Tibial artery (tissue), 4 donors: ENCODE data around the gene NFIX.

Experiments used
- DNase-seq, 2 donors: peaks; one replicate each; pipeline ENCODE4 v3.0.0-alpha.2; 2019
- H3K27ac ChIP-seq, 2 donors: fragments of 200-600 bp; sonication (generic) in 1 of 2; 1 replicate in 1 of 2; 2 replicates in 1 of 2; pipeline ENCODE4 v1.5.1; 2018 to 2019; ENCODE audit warnings: mild to moderate bottlenecking in 1 of 2
- H3K27me3 ChIP-seq, 2 donors: fragments of 200-600 bp; sonication (generic) in 1 of 2; one replicate each; pipeline versions ENCODE4 v1.5.1 to v1.6.0; 2016 to 2019
- H3K36me3 ChIP-seq, 3 donors: fragments of 200-600 bp; sonication (generic) in 2 of 3; one replicate each; pipeline ENCODE4 v1.5.1; 2016 to 2019; ENCODE audit warnings: mild to moderate bottlenecking in 2 of 3
- H3K4me1 ChIP-seq, 4 donors: fragments of 200-600 bp; sonication (generic) in 2 of 4; 1 replicate in 3 of 4; 2 replicates in 1 of 4; pipeline ENCODE4 v1.5.1; 2016 to 2019
- H3K4me3 ChIP-seq, 2 donors: fragments of 200-600 bp; sonication (generic) in 1 of 2; 1 replicate in 1 of 2; 2 replicates in 1 of 2; pipeline ENCODE4 v1.5.1; 2018 to 2019; ENCODE audit warnings: mild to moderate bottlenecking in 2 of 2
- H3K9me3 ChIP-seq, 3 donors: fragments of 200-600 bp; sonication (generic) in 1 of 3; one replicate each; pipeline ENCODE4 v1.5.1; 2016 to 2019
- intact Hi-C: fragments of 100-400 bp; cut with DNase I; formaldehyde crosslinking; loops from one replicate; pipeline ENCODE4 v1.15.0; 2023; ENCODE audit warnings: low total_unique reads
- TF ChIP-seq, protein P1 (sequence below), 2 experiments: fragments of 200-600 bp in 1 of 2; fragments of 450-650 bp in 1 of 2; IDR thresholded peaks; one replicate each; pipeline ENCODE4 v1.5.1; 2017 to 2019; ENCODE audit warnings: antibody characterized with exemption in 2 of 2, mild to moderate bottlenecking in 1 of 2, moderate library complexity in 1 of 2

The NFIX gene

DNA sequence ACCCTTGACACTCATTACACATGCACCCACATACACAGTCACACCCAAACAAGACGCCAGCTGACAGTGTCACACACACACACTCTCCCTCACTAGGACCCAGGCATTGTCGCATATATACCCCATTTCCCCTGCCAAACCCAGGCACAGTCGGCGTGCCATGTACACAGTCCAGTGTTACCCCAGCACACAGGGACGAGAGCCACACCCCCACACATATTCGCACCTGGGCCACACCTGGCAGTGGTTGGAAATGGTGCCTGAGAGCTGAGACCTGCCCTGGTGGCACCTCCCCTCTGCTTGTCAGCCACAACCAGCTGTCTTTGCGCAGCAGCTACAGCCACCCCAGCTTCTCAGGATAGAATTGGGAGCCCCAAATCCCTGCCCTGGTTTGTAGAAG is 9.0 kb downstream of the NFIX start:
- TF ChIP-seq, protein P1, sequence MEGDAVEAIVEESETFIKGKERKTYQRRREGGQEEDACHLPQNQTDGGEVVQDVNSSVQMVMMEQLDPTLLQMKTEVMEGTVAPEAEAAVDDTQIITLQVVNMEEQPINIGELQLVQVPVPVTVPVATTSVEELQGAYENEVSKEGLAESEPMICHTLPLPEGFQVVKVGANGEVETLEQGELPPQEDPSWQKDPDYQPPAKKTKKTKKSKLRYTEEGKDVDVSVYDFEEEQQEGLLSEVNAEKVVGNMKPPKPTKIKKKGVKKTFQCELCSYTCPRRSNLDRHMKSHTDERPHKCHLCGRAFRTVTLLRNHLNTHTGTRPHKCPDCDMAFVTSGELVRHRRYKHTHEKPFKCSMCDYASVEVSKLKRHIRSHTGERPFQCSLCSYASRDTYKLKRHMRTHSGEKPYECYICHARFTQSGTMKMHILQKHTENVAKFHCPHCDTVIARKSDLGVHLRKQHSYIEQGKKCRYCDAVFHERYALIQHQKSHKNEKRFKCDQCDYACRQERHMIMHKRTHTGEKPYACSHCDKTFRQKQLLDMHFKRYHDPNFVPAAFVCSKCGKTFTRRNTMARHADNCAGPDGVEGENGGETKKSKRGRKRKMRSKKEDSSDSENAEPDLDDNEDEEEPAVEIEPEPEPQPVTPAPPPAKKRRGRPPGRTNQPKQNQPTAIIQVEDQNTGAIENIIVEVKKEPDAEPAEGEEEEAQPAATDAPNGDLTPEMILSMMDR (IDR thresholded peaks at IDR 0.05), result no peak
- Histone ChIP-seq H3K27ac (peak overlapping the region; percentile 88 to 99), H3K27me3 (no peaks in the 10 kb centered on the region), H3K36me3 (peaks cover 0 to 8% (median 0%) of the 10 kb centered on the region in 3 donors), H3K4me1 (peaks cover 0 to 98% (median 88%) of the 10 kb centered on the region in 4 donors), H3K4me3 (no peak overlapping the region), H3K9me3 (no peaks in the 10 kb centered on the region)
- no peak for DNase-seq
- intact Hi-C loops, result no loop called here

- intact Hi-C loops, result no loop called here
- Histone ChIP-seq H3K4me3 (no peak overlapping the region), H3K4me1 (peaks cover 0 to 98% (median 90%) of the 10 kb centered on the region in 4 donors), H3K36me3 (peaks cover 0 to 5% (median 0%) of the 10 kb centered on the region in 3 donors), H3K27me3 (no peaks in the 10 kb centered on the region), H3K9me3 (no peaks in the 10 kb centered on the region), H3K27ac (peak overlapping the region; percentile 88 to 99)
- no peak for DNase-seq
- TF ChIP-seq, protein P1 (IDR thresholded peaks at IDR 0.05), result no peak
Measured at GRCh38 chr19:13005253-13005652, 10.0 kb downstream of the NFIX start.

DNA sequence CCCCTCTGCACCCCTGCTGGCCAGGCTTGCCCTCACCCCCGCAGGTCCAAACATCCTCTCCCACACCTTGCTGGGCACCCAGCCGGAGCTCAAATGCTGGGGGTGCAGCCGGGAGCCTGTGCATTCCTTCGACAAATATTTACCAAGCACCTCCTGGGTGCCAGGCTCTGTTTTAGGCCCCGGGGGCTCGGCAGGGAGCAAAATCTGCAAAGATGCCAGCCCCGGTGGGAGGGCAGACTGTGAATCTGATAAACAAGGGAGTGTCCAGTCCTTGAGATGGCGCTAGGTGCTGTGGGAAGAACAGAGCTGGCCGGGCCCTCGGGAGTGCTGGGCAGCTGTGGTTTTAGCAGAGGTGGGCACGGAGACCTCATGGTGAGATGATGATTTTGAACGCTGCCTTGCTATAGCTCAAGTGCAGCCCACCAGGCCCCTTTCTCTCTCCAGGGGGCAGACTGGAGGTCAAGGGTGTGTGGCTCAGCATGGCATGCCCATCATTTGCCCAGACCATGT is 10.6 kb downstream of the NFIX start:
- no peak for DNase-seq
- H3K4me3 ChIP-seq, result peak overlapping the region in 1 of 2 donors; percentile 36
- H3K36me3 ChIP-seq, result peaks cover 0 to 5% (median 0%) of the 10 kb centered on the region in 3 donors
- no peaks in the 10 kb centered on the region for H3K27me3 ChIP-seq
- intact Hi-C loops, result no loop called here
- peak overlapping the region; percentile 88 to 99 for H3K27ac ChIP-seq
- no peaks in the 10 kb centered on the region for H3K9me3 ChIP-seq
- TF ChIP-seq, protein P1 (IDR thresholded peaks at IDR 0.05), result no peak
- peaks cover 0 to 98% (median 90%) of the 10 kb centered on the region in 4 donors for H3K4me1 ChIP-seq

GRCh38 chr19:13006431-13007281 is 11.4 kb downstream of the NFIX start:
- Histone ChIP-seq H3K9me3 (no peaks in the 10 kb centered on the region), H3K27ac (peak overlapping the region; percentile 88 to 99), H3K4me3 (peak overlapping the region; percentile 30 to 36), H3K36me3 (peaks cover 0 to 5% (median 0%) of the 10 kb centered on the region in 3 donors), H3K27me3 (no peaks in the 10 kb centered on the region), H3K4me1 (peaks cover 0 to 98% (median 90%) of the 10 kb centered on the region in 4 donors)
- TF ChIP-seq, protein P1 (IDR thresholded peaks at IDR 0.05), result no peak
- intact Hi-C loops, result no loop called here
- peak in 1 of 2 donors; percentile 87 for DNase-seq

- H3K4me1 ChIP-seq, result peaks cover 0 to 100% (median 95%) of the 10 kb centered on the region in 4 donors
- H3K36me3 ChIP-seq, result peaks cover 0 to 5% (median 0%) of the 10 kb centered on the region in 3 donors
- intact Hi-C loops, result no loop called here
- peak overlapping the region; percentile 88 to 99 for H3K27ac ChIP-seq
- H3K9me3 ChIP-seq, result no peaks in the 10 kb centered on the region
- DNase-seq, result peak; percentile 80 to 93
- no peaks in the 10 kb centered on the region for H3K27me3 ChIP-seq
- peak overlapping the region; percentile 30 to 36 for H3K4me3 ChIP-seq
- TF ChIP-seq, protein P1 (IDR thresholded peaks at IDR 0.05), result no peak
Measured at GRCh38 chr19:13007292-13008045, 12.2 kb downstream of the NFIX start.
